ENCODE measurements around the gene TMED3. TPM values are rescaled to one million over a fixed set of nuclear protein-coding genes. Genes with fewer than 3 reads are reported as not detected.

TMED3 gene
- total and polyA plus RNA-seq, 2 donors (not counting 3 experiments of a cell fraction or from before 2014, with no cell fraction given), result 105 to 322 TPM

- Histone ChIP-seq H3K4me1 (ENCODE audit: control insufficient read depth, extremely low read depth, insufficient read depth, low read length) (no peaks in the 10 kb centered on the region), H3K4me2 (ENCODE audit: insufficient read depth, low read length) (no peak overlapping the region), H2AFZ (ENCODE audit: low read depth, low read length) (no peak overlapping the region), H3K27ac (ENCODE audit: insufficient read depth, low read depth, low read length) (no peak overlapping the region), H3K4me3 (replicated peaks in 1 of 3; ENCODE audit: insufficient read depth in 1 of 3, low read depth in 1 of 3, low read length in 3 of 3) (no peak overlapping the region), H3K36me3 (ENCODE audit: control insufficient read depth in 2 of 2, extremely low read depth in 1 of 2, insufficient read depth in 2 of 2, low read length in 2 of 2) (no peaks in the 10 kb centered on the region), H3K9me1 (replicated peaks; ENCODE audit: control insufficient read depth, extremely low read depth, insufficient read depth, low read length) (no peaks in the 10 kb centered on the region), H4K20me1 (replicated peaks; ENCODE audit: control insufficient read depth, extremely low read depth, insufficient read depth, low read length) (no peaks in the 10 kb centered on the region), H3K9me3 (replicated peaks; ENCODE audit: control insufficient read depth, insufficient read depth, low read length) (no peaks in the 10 kb centered on the region), H3K9ac (replicated peaks; ENCODE audit: extremely low read depth, insufficient read depth, low read length) (no peak overlapping the region), H3K79me2 (ENCODE audit: control insufficient read depth, insufficient read depth, low read length) (no peaks in the 10 kb centered on the region), H3K27me3 (ENCODE audit: control insufficient read depth in 2 of 2, insufficient read depth in 2 of 2, low read length in 2 of 2) (no peaks in the 10 kb centered on the region)
- TF ChIP-seq JUN (IDR thresholded peaks at IDR 0.05; ENCODE audit: borderline replicate concordance, insufficient read depth, insufficient read length, low read depth) (no peak), MYC (IDR thresholded peaks at IDR 0.05; ENCODE audit: low read depth, low read length) (no peak), POLR2A (IDR thresholded peaks at IDR 0.05; ENCODE audit: low read depth, low read length) (no peak), GATA2 (IDR thresholded peaks at IDR 0.05; ENCODE audit: insufficient read depth, insufficient read length, low read depth, low read length) (no peak), POLR2AphosphoS5 (IDR thresholded peaks at IDR 0.05; ENCODE audit: insufficient read depth, low read depth, low read length) (no peak), CTCF (IDR thresholded peaks at IDR 0.05; ENCODE audit: extremely low read depth in 1 of 2, insufficient read depth in 1 of 2, low read depth in 1 of 2, low read length in 2 of 2) (no peak), EZH2 (IDR thresholded peaks at IDR 0.05; ENCODE audit: borderline replicate concordance, low read depth, low read length, severe bottlenecking) (no peak), FOS (IDR thresholded peaks at IDR 0.05; ENCODE audit: borderline replicate concordance, insufficient read depth, low read length) (no peak), MAX (IDR thresholded peaks at IDR 0.05; ENCODE audit: insufficient read depth, insufficient read length) (no peak)
- intact Hi-C loops (cut with micrococcal nuclease) (no loop called here), dilution Hi-C loops (cut with MboI; ENCODE audit: extremely low pct_ligation_motif_present, low sequenced_read_pairs) (no loop called here)
- ChIA-PET CTCF (interaction anchor here (0.7 to 7.9 kb wide), 3 partner anchors 9 to 483 kb away, joined by 3 to 111 read pairs (median 6); no protein-coding TSS in a partner anchor), POLR2A (no interaction called here)
- BruUV-seq (replicated peaks), result no TSS peak
- DNase-seq (ENCODE audit: low read depth, low spot score) (no peak), FAIRE-seq (no peak)
Observed at GRCh38 chr15:79370716-79371115, 59.8 kb downstream of the TMED3 start.
